OCI-LY3 (cell line): ENCODE results near the gene KLRB1.
A peak's percentile ranks its signal among the peaks of the same experiment; 100 is the strongest.
"Not testable (repeated sequence)": the region's sequence is repeated elsewhere in the genome, so short reads cannot be mapped to it uniquely, and the experiment has no call there.

Experiments
- H2AFZ ChIP-seq: fragments of 200-600, 300-600 bp; shearing (Covaris generic); 2 replicates; pipeline ENCODE4 v1.6.0; 2014; ENCODE audit warnings: antibody characterized with exemption, low read depth, low read length
- H3K27ac ChIP-seq: fragments of 200-600, 300-600 bp; sonication (generic); 2 replicates; pipeline ENCODE4 v1.5.1; 2014; ENCODE audit warnings: mild to moderate bottlenecking, low read length, moderate library complexity, mixed read lengths
- H3K27me3 ChIP-seq: fragments of 200-600, 300-600 bp; sonication (generic); 2 replicates; pipeline ENCODE4 v1.6.1; 2014; ENCODE audit warnings: low read depth, low read length, mixed read lengths
- H3K36me3 ChIP-seq: fragments of 200-600, 300-600 bp; sonication (generic); replicated peaks from 2 replicates; pipeline ENCODE3; 2014; ENCODE audit warnings: low read depth, low read length, mixed read lengths
- H3K4me1 ChIP-seq: fragments of 300-600, 200-600 bp; sonication (generic); 2 replicates; pipeline ENCODE4 v1.6.1; 2014; ENCODE audit warnings: low read length, mixed read lengths
- H3K4me2 ChIP-seq: fragments of 200-600, 300-600 bp; sonication (generic); 2 replicates; pipeline ENCODE4 v1.6.1; 2014; ENCODE audit warnings: low read length, mixed read lengths
- H3K4me3 ChIP-seq: fragments of 300-600, 200-600 bp; sonication (generic); 2 replicates; pipeline ENCODE4 v1.5.1; 2014; ENCODE audit warnings: antibody characterized with exemption, mild to moderate bottlenecking, low read length, moderate library complexity
- H3K79me2 ChIP-seq: fragments of 300-600, 200-600 bp; shearing (Covaris generic); 2 replicates; pipeline ENCODE4 v1.6.1; 2014; ENCODE audit warnings: mild to moderate bottlenecking, low read length, mixed read lengths
- H3K9ac ChIP-seq: fragments of 300-600, 200-600 bp; shearing (Covaris generic); 2 replicates; pipeline ENCODE4 v1.6.0; 2014; ENCODE audit warnings: mild to moderate bottlenecking, low read length, moderate library complexity
- H3K9me3 ChIP-seq: fragments of 200-600, 300-600 bp; shearing (Covaris generic); 2 replicates; pipeline ENCODE4 v1.6.1; 2014; ENCODE audit warnings: low read length, mixed read lengths; ENCODE audit not compliant: insufficient read depth
- H4K20me1 ChIP-seq: fragments of 200-600, 300-600 bp; sonication (generic); 2 replicates; pipeline ENCODE4 v1.6.1; 2016; ENCODE audit warnings: low read length, mixed read lengths; ENCODE audit not compliant: insufficient read depth
- CTCF ChIP-seq: fragments of 200-600, 300-600 bp; sonication (generic); IDR thresholded peaks from 2 replicates; pipeline ENCODE4 v1.5.1; 2014; ENCODE audit warnings: antibody characterized with exemption, low read length, low read depth
- EZH2phosphoT487 ChIP-seq: fragments of 200-600 bp; shearing (Covaris generic); IDR thresholded peaks from 2 replicates; pipeline ENCODE4 v1.6.1; 2018; ENCODE audit warnings: antibody characterized with exemption, mixed run types, low read depth

Gene KLRB1

GRCh38 chr12:9606247-9606646 lies 1.5 kb downstream of the KLRB1 start:
- H3K4me3 ChIP-seq = no peak overlapping the region
- H3K9ac ChIP-seq = no peak overlapping the region
- H3K27me3 ChIP-seq = no peaks in the 10 kb centered on the region
- H3K9me3 ChIP-seq = no peaks in the 10 kb centered on the region
- H2AFZ ChIP-seq = no peak overlapping the region
- no peaks in the 10 kb centered on the region for H3K36me3 ChIP-seq
- no peak for TF ChIP-seq EZH2phosphoT487
- no peak for TF ChIP-seq CTCF
- H3K79me2 ChIP-seq = no peaks in the 10 kb centered on the region
- H4K20me1 ChIP-seq = no peaks in the 10 kb centered on the region
- H3K27ac ChIP-seq = no peak overlapping the region
- no peak overlapping the region for H3K4me2 ChIP-seq
- H3K4me1 ChIP-seq = peaks cover 7% of the 10 kb centered on the region

GRCh38 chr12:9605483-9605882 lies 2.2 kb downstream of the KLRB1 start:
- H3K9ac ChIP-seq = no peak overlapping the region
- H3K36me3 ChIP-seq = no peaks in the 10 kb centered on the region
- H4K20me1 ChIP-seq = no peaks in the 10 kb centered on the region
- no peaks in the 10 kb centered on the region for H3K79me2 ChIP-seq
- no peak overlapping the region for H2AFZ ChIP-seq
- H3K4me1 ChIP-seq = peaks cover 9% of the 10 kb centered on the region
- no peak overlapping the region for H3K4me2 ChIP-seq
- TF ChIP-seq EZH2phosphoT487 (no peak), CTCF (no peak)
- no peaks in the 10 kb centered on the region for H3K27me3 ChIP-seq
- no peaks in the 10 kb centered on the region for H3K9me3 ChIP-seq
- no peak overlapping the region for H3K4me3 ChIP-seq
- no peak overlapping the region for H3K27ac ChIP-seq

DNA sequence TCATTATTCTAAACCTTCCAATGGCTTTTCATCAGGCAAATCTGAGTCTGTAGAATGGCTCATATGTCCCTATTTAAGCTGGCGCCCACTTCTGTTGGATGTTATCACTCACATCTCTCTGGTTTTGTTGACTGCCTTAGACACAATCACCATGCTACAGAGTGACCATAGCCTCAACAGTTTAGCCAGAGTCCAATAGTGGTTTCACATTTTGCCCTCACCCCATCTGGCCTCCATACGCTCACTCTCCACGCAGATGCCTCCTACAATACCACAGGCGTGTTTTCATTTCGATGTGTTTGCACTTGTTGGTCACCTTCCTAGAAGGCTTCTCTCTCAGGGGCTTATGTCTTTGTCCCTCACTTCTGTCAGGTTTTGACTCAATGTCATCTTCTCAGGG lies 3.4 kb downstream of the KLRB1 start:
- TF ChIP-seq EZH2phosphoT487 (no peak), CTCF (no peak)
- H3K79me2 ChIP-seq = no peaks in the 10 kb centered on the region
- peaks cover 19% of the 10 kb centered on the region for H3K4me1 ChIP-seq
- no peaks in the 10 kb centered on the region for H3K36me3 ChIP-seq
- no peak overlapping the region for H2AFZ ChIP-seq
- H3K4me3 ChIP-seq = no peak overlapping the region
- H3K9ac ChIP-seq = no peak overlapping the region
- no peaks in the 10 kb centered on the region for H4K20me1 ChIP-seq
- H3K27ac ChIP-seq = no peak overlapping the region
- H3K27me3 ChIP-seq = no peaks in the 10 kb centered on the region
- H3K9me3 ChIP-seq = no peaks in the 10 kb centered on the region
- no peak overlapping the region for H3K4me2 ChIP-seq

DNA sequence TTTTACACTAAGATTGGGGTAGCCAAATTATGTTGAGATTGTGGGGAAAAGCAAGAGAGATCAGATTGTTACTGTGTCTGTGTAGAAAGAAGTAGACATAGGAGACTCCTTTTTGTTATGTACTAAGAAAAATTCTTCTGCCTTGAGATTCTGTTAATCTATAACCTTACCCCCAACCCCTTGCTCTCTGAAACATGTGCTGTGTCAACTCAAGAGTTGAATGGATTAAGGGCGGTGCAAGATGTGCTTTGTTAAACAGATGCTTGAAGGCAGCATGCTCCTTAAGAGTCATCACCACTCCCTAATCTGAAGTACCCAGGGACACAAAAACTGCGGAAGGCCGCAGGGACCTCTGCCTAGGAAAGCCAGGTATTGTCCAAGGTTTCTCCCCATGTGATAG lies 7.3 kb downstream of the KLRB1 start:
- peak overlapping the region; percentile 87 for H3K27ac ChIP-seq
- H2AFZ ChIP-seq = peak overlapping the region; percentile 64
- not testable (repeated sequence) for H3K9me3 ChIP-seq, H4K20me1 ChIP-seq, H3K79me2 ChIP-seq, H3K36me3 ChIP-seq, H3K27me3 ChIP-seq
- peak overlapping the region; percentile 83 for H3K4me2 ChIP-seq
- peak overlapping the region; percentile 66 for H3K4me3 ChIP-seq
- peak overlapping the region; percentile 76 for H3K9ac ChIP-seq
- H3K4me1 ChIP-seq = peaks cover 24% of the 10 kb centered on the region

GRCh38 chr12:9598363-9598762 lies 9.4 kb downstream of the KLRB1 start:
- H2AFZ ChIP-seq = no peak overlapping the region
- H3K79me2 ChIP-seq = no peaks in the 10 kb centered on the region
- no peaks in the 10 kb centered on the region for H3K36me3 ChIP-seq
- no peaks in the 10 kb centered on the region for H3K27me3 ChIP-seq
- no peak overlapping the region for H3K27ac ChIP-seq
- H3K9ac ChIP-seq = no peak overlapping the region
- H3K4me3 ChIP-seq = no peak overlapping the region
- TF ChIP-seq EZH2phosphoT487 = no peak
- no peak for TF ChIP-seq CTCF
- no peaks in the 10 kb centered on the region for H3K9me3 ChIP-seq
- H3K4me1 ChIP-seq = peaks cover 24% of the 10 kb centered on the region
- H4K20me1 ChIP-seq = no peaks in the 10 kb centered on the region
- H3K4me2 ChIP-seq = no peak overlapping the region
